ENCODE results near the gene PCGF3.
"Not testable (repeated sequence)": the region's sequence is repeated elsewhere in the genome, so short reads cannot be mapped to it uniquely, and the experiment has no call there.

The PCGF3 gene

GRCh38 chr4:668219-668618 lies 37.4 kb upstream of the PCGF3 start:
- DNase-seq (ENCODE audit: low read depth, low spot score), result not testable (repeated sequence)

- DNase-seq (ENCODE audit: low read depth, low spot score), result not testable (repeated sequence)
Observed at GRCh38 chr4:669806-670559, 35.6 kb upstream of the PCGF3 start.

DNA sequence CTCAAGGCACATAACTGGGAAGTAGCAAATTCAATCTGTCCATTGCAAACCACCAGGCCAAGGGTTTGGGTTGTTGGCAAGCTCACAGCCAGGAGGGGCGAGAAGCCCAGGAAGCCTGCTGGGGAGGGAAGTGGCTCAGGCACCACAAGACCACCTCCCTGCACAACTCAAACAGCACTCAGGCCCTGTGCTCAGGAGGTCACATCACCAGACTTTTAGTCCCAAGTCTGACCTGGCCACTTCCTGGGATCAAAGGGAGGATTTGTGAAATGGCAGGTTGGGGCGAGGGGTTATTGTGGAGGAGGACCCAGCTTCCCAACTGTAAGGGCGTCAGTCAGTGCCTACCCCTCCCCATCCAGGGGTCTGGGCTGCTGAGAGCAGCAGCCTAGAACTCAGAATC lies 33.9 kb upstream of the PCGF3 start:
- no peak for DNase-seq (ENCODE audit: low read depth, low spot score)

DNA sequence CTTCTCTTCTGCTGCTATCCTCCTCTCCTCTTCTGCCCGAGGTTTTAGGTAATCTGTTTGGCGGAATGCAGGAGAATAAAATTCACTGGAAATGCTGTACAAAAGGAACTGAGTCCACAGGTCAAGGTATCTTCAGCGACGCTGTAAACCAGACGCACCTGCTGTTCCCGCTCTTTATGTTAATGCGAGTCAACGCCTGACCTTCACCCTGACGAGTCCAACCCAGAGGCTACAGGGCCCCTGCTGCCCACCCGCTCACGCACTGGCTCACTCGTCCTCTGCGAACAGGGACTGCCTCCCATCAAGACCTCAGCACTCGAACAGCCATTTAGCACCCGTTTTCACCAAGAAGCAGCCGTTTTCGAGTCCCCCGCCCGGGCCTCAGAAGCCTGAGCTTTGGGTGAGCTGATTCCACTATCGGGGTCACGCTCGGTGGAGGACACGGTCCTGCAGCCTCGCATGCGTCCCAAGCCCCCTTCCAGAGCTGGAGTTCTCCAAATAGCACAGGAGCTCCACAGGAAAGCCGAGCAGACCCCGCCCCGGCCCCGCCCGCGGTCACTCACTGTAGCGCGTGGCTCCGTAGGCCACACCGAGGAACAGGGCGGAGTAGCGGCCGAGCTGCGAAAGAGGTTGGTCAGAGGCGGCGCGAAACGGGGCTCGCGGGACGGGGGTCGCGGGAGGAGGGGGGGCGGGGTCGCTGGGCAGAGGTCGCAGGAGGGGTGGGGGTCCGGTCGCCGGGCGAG lies 32.1 kb upstream of the PCGF3 start:
- DNase-seq (ENCODE audit: low read depth, low spot score), result no peak

- DNase-seq (ENCODE audit: low read depth, low spot score), result peak; percentile 98
Observed at GRCh38 chr4:674172-675035, 31.2 kb upstream of the PCGF3 start, which contains the start of the genes ATP5ME and MYL5. TSS of gene ATP5ME (minus strand) at chr4:674276. CDS start at chr4:674247, 29 bp downstream. TSS of gene MYL5 (plus strand) at chr4:674542. CDS start at chr4:678027, 3,485 bp downstream.

DNA sequence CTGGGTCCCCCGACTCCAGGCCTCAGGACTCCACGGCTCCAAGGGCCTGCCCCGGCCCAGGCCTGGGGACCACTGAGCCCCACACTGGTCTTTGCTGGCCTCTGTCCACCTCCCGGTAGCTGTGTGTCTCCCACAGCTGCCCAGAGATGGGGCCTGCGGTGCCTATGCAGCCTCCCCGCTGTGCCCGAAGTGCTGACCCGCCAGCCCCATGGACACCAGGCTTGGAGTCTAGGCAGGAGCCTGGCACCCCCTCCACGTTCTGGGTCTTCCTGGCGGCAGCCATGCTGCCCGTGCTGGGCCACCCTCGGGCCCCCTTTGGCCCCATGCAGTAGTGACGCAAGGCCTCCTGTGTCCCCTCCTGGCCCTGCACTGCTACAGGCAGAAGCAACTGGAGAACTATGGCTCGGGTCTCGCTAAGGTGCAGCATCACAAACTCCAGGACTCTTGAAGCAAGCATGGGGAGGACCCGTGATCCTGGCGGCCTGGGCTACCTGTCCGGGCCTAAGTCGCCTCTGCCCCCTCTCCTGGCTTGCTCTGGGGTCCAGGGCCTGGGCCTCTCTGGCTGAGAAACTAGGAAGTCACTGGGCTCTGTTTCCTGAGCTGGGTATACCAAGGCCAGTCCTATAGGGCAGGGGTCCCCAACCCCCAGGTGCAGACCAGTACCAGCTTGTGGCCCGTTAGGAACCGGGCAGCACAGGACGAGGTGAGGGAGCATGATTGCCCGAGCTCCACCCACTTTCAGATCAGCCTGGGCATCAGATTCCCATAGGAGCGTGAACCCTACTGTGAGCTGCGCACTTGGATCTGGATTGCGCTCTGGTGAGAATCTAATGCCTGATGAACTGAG lies 30.4 kb upstream of the PCGF3 start:
- DNase-seq (ENCODE audit: low read depth, low spot score), result no peak

- DNase-seq (ENCODE audit: low read depth, low spot score), result no peak
Observed at GRCh38 chr4:675980-676870, 29.4 kb upstream of the PCGF3 start.

DNA sequence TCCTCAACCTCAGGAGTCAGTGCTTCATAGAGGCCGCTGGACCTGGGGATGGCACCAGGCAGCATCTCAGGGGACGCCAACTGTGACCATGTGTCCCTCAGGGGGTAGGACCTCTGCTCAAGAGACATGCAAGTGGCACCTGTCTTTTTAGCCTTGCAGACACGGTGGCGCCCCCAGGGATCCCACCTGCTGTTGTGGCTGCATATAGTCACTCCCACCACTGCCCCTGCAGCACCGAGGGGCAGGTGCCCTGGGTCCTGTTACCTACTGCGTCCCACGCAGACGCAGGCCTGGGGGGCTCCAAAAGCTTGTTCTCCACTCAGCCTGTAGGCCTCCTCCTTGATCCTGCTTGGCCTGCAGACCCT lies 28.8 kb upstream of the PCGF3 start:
- no peak for DNase-seq (ENCODE audit: low read depth, low spot score)

GRCh38 chr4:677431-678293 lies 28.0 kb upstream of the PCGF3 start:
- no peak for DNase-seq (ENCODE audit: low read depth, low spot score)

DNA sequence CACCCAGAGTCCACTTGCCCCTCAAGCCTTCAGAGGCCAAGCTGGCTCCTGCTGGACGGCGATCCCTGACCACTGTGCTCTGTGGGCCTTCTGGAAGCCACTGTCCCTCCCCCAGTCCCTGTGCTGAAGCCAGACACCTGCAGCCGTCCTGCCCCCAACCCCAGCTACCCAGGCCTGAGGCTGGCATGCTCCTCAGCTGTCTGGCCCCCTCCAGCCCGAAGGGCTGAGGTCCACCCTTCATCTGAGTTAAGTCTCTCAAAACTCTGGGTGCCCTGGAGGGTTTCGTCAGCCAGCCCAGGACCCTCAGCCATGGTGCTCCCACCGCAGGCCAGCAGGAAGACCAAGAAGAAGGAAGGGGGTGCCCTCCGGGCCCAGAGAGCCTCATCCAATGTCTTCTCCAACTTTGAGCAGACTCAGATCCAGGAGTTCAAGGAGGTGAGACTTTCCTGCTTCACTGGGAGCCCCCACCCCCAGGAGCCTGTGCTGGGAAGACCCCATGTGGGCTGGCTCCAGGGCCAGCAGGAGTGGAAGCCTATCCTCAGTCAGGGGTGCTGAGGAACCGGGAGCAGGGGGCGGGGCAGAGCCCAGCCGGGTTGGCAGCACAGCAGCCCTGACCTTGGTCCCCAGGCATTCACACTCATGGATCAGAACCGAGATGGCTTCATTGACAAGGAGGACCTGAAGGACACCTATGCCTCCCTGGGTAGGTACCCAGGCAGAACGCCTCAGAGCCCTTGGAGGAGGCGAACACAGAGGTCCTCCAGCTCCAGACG lies 27.1 kb upstream of the PCGF3 start:
- DNase-seq (ENCODE audit: low read depth, low spot score), result no peak

DNA sequence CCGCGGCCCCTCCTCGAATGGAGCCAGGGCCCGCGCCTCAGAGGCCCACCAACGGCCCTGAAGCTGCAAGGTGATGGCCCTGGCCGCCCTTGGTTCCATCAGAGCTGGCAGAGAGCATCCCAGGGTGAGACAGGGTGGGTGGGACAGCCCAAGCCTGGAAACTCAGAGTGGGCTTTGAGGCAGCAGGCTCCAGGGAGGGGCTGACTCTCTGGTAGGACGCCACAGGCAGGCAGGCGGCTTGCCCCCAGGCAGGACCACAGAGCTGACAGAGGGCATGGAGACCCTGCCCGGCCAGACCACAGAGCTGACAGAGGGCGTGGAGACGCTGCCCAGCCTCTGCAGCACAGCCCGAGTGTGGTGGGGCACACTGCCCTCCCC lies 26.5 kb upstream of the PCGF3 start:
- DNase-seq (ENCODE audit: low read depth, low spot score), result no peak

DNA sequence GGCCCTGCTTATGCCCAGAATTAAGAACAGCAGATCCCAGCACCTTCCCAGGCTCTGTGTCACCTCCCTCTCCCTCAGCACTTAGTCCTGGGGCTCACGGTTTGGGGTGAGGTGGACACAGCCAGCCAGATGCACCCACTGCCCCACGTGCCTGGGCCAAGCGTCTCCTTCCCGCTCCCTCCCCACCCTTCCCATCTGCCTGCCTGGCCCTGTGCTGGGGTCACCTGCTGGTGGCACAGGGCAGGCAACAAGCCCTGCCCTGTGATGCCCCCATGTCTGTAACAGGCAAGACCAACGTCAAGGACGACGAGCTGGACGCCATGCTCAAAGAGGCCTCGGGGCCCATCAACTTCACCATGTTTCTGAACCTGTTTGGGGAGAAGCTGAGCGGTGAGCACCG lies 26.0 kb upstream of the PCGF3 start:
- DNase-seq (ENCODE audit: low read depth, low spot score), result no peak

GRCh38 chr4:680091-680490 lies 25.5 kb upstream of the PCGF3 start:
- no peak for DNase-seq (ENCODE audit: low read depth, low spot score)

DNA sequence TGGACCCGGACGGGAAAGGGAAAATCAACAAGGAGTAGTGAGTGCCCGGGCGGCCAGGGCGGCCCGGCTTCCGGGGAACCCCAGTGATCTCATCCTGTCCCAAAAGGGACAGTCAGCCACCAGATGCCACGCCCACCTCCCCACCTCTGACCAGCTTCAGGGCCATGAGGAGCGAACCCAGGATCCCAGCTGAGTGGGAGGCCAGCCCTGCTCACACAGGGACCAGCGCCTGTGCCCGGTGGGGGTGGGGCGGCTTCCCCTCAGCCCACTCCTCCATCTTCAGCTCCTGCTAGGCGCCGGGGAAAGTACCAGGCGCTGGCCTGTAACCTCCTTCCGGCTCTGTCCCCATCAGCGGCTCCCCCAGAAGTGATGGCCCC lies 25.1 kb upstream of the PCGF3 start:
- DNase-seq (ENCODE audit: low read depth, low spot score), result no peak

DNA sequence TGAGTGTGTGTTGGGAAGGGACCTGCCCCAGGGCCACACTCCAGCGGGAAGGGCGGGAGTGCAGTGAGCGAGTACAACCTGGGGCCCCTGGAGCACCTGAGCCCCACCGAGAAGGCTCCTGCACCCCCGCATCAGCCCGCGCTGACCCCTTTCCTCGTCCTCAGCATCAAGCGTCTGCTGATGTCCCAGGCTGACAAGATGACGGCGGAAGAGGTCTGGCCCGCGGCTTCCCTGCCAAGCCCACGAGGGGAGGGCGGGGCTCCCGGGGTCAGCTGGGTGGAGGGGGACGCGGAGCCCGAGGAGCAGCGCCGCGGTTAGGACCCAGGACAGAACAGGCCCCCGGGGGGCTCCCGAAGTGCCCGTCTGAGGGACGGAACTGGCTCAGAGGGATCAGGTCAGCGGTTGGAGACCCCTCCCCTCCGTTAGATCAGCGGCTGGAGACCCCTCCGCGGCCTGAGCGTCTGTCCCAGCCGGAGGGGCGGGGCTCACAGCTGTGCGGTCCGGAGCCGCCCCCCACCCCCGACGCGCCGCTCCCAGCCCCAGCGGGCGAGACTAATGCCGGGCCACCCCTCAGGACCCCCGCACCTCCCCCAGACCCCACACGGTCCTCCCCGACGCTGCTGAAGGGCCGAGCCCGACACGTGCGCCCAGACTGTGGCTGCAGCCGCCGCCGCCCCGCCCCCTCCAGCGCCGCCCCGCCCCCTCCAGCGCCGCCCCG lies 24.5 kb upstream of the PCGF3 start:
- DNase-seq (ENCODE audit: low read depth, low spot score), result peak; percentile 70

DNA sequence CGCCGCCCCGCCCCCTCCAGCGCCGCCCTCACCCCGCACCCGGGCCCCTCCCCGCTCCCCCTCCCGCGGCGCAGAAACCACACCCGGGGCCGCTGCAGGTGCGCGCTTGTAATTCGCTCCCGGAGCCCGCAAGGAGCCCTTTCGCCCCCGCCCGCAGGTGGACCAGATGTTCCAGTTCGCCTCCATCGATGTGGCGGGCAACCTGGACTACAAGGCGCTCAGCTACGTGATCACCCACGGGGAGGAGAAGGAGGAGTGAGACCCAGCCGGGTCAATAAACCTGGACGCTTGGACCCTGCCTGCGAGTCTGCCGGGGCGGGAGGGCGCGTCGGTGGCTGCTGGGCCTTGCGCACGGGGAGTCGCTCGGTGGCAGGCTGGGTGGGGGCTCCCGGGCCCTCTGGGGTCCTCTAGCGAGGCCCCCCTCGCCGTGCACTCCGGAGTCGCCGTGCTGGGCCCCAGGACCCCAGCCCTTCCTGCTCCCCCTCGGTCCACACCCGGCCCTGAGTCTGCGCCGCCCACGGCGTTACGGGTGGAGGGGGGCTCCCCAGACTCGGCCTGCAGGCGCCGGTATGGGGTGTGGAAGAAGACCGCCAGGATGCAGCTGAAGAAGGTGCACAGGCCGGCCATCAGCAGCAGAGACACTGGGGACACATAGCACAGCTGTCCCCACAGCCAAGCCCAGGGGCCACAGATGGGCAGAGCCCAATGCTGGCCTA lies 23.7 kb upstream of the PCGF3 start:
- DNase-seq (ENCODE audit: low read depth, low spot score), result peak; percentile 56

DNA sequence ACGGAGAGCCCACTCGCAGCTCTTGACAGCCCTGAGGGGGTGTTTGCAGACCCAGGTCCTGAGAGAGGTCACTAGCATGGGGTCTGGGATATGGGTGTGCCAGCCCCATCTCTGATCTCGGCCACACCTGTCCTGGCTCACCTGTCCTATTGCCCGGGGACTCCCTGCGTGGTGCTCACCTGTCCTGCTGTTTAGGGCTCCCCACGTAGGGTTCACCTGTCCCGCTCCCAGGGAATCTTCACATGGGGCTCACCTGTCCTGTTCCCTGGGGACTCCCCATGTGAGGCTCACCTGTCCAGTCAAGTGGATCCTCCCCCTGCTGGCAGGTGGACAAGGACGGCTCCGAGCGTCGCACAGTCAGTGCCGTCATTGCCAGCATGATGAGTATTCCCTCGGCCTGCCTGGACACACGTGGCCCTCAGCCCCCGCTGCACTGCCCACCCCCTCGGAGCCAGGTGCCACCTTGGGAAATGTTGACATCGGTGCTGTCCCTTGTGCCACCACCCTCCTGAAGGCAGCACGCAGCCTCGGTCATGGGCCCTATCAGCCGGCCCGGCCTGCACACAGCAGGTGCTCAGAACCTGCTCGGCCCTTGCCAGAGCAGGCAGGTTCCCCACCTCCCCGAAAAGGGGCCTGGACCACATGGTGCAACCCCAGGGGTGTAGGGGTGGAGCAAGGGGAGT lies 23.0 kb upstream of the PCGF3 start:
- DNase-seq (ENCODE audit: low read depth, low spot score), result no peak
